ENCODE data around the gene AK1. TPM values are rescaled to one million over a fixed set of nuclear protein-coding genes. Genes with fewer than 3 reads are reported as not detected.

AK1 gene
- total and polyA plus RNA-seq, 9 of the 15 experiments (the other 6 are each of a cell fraction or from before 2014, with no cell fraction given) = 10.1 to 71.8 (median 39.0) TPM

GRCh38 chr9:127828262-127829031, 49.0 kb downstream of the AK1 start (continued):
- no peak for TF ChIP-seq ZNF384 (IDR thresholded peaks at IDR 0.05; ENCODE audit: low read depth, low read length)
- TF ChIP-seq, protein P1, sequence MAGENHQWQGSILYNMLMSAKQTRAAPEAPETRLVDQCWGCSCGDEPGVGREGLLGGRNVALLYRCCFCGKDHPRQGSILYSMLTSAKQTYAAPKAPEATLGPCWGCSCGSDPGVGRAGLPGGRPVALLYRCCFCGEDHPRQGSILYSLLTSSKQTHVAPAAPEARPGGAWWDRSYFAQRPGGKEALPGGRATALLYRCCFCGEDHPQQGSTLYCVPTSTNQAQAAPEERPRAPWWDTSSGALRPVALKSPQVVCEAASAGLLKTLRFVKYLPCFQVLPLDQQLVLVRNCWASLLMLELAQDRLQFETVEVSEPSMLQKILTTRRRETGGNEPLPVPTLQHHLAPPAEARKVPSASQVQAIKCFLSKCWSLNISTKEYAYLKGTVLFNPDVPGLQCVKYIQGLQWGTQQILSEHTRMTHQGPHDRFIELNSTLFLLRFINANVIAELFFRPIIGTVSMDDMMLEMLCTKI (IDR thresholded peaks at IDR 0.05; ENCODE audit: partially characterized antibody) = no peak
- TF ChIP-seq GTF2F1 (IDR thresholded peaks at IDR 0.05; ENCODE audit: low read depth, low read length) = 0 out of 2 replicates have a peak, but pooled peaks have one; percentile 67
- peak; percentile 29; the same call in 1 of the 2 replicates for TF ChIP-seq NCOR1 (IDR thresholded peaks at IDR 0.05)
- TF ChIP-seq CAMTA2 (CRISPR knock-in tag; conservative IDR thresholded peaks at IDR 0.05) = no peak
- peak; percentile 55; the same call in 1 of the 2 replicates for TF ChIP-seq NR2C2 (CRISPR knock-in tag; IDR thresholded peaks at IDR 0.05)
- TF ChIP-seq NR2C2 (tag; IDR thresholded peaks at IDR 0.05) = peak; percentile 48
- 0 out of 2 replicates have a peak, but pooled peaks have one; percentile 18 for TF ChIP-seq TAL1 (IDR thresholded peaks at IDR 0.05)
- TF ChIP-seq RBM15 (IDR thresholded peaks at IDR 0.05; ENCODE audit: insufficient read depth, low read length) = no peak
- TF ChIP-seq, protein P2, sequence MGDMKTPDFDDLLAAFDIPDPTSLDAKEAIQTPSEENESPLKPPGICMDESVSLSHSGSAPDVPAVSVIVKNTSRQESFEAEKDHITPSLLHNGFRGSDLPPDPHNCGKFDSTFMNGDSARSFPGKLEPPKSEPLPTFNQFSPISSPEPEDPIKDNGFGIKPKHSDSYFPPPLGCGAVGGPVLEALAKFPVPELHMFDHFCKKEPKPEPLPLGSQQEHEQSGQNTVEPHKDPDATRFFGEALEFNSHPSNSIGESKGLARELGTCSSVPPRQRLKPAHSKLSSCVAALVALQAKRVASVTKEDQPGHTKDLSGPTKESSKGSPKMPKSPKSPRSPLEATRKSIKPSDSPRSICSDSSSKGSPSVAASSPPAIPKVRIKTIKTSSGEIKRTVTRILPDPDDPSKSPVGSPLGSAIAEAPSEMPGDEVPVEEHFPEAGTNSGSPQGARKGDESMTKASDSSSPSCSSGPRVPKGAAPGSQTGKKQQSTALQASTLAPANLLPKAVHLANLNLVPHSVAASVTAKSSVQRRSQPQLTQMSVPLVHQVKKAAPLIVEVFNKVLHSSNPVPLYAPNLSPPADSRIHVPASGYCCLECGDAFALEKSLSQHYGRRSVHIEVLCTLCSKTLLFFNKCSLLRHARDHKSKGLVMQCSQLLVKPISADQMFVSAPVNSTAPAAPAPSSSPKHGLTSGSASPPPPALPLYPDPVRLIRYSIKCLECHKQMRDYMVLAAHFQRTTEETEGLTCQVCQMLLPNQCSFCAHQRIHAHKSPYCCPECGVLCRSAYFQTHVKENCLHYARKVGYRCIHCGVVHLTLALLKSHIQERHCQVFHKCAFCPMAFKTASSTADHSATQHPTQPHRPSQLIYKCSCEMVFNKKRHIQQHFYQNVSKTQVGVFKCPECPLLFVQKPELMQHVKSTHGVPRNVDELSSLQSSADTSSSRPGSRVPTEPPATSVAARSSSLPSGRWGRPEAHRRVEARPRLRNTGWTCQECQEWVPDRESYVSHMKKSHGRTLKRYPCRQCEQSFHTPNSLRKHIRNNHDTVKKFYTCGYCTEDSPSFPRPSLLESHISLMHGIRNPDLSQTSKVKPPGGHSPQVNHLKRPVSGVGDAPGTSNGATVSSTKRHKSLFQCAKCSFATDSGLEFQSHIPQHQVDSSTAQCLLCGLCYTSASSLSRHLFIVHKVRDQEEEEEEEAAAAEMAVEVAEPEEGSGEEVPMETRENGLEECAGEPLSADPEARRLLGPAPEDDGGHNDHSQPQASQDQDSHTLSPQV (IDR thresholded peaks at IDR 0.05) = peak; percentile 89
- no peak for TF ChIP-seq NFYB (IDR thresholded peaks at IDR 0.05; ENCODE audit: extremely low read depth, insufficient read length)
- no peak for TF ChIP-seq ZKSCAN8 (CRISPR knock-in tag; IDR thresholded peaks at IDR 0.05)
- no peak for TF ChIP-seq NFATC3 (IDR thresholded peaks at IDR 0.05)
- TF ChIP-seq, protein P3, sequence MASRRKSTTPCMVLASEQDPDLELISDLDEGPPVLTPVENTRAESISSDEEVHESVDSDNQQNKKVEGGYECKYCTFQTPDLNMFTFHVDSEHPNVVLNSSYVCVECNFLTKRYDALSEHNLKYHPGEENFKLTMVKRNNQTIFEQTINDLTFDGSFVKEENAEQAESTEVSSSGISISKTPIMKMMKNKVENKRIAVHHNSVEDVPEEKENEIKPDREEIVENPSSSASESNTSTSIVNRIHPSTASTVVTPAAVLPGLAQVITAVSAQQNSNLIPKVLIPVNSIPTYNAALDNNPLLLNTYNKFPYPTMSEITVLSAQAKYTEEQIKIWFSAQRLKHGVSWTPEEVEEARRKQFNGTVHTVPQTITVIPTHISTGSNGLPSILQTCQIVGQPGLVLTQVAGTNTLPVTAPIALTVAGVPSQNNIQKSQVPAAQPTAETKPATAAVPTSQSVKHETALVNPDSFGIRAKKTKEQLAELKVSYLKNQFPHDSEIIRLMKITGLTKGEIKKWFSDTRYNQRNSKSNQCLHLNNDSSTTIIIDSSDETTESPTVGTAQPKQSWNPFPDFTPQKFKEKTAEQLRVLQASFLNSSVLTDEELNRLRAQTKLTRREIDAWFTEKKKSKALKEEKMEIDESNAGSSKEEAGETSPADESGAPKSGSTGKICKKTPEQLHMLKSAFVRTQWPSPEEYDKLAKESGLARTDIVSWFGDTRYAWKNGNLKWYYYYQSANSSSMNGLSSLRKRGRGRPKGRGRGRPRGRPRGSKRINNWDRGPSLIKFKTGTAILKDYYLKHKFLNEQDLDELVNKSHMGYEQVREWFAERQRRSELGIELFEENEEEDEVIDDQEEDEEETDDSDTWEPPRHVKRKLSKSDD (conservative IDR thresholded peaks at IDR 0.05; ENCODE audit: low read length) = no peak
- TF ChIP-seq TAF7 (tag; IDR thresholded peaks at IDR 0.05) = 0 out of 2 replicates have a peak, but pooled peaks have one; percentile 13
- 0 out of 2 replicates have a peak, but pooled peaks have one; percentile 8 for TF ChIP-seq ZNF75A (CRISPR knock-in tag; IDR thresholded peaks at IDR 0.05)
- TF ChIP-seq RBBP5 (IDR thresholded peaks at IDR 0.05; ENCODE audit: borderline replicate concordance, insufficient read depth, low read length, poor library complexity, severe bottlenecking) = peak; percentile 56
